NCI-H748 (cell line): ENCODE results near the gene SOX13.
A peak's percentile ranks its signal among the peaks of the same experiment; 100 is the strongest.

Experiments used
- DNase-seq: peaks from one replicate; lab custom pipeline; 2025; ENCODE audit not compliant: unreplicated experiment; lab: John Stamatoyannopoulos, UW

SOX13 gene

GRCh38 chr1:204151552-204152309 lies 78.8 kb downstream of the SOX13 start, which contains the start of gene ETNK2:
Gene ETNK2, minus strand, starts transcription at chr1:204152044. Its CDS starts 192 bp downstream, at chr1:204151852.
- DNase-seq = peak; percentile 62

GRCh38 chr1:204152310-204153044 lies 79.6 kb downstream of the SOX13 start:
- peak; percentile 19 for DNase-seq

- no peak for DNase-seq
Measured at GRCh38 chr1:204153667-204154066, 80.8 kb downstream of the SOX13 start.

- no peak for DNase-seq
Measured at GRCh38 chr1:204154568-204155255, 81.8 kb downstream of the SOX13 start.

- DNase-seq = no peak
Measured at GRCh38 chr1:204155881-204156280, 83.0 kb downstream of the SOX13 start.

GRCh38 chr1:204157962-204158361 lies 85.0 kb downstream of the SOX13 start:
- DNase-seq = no peak

GRCh38 chr1:204161609-204162493 lies 88.9 kb downstream of the SOX13 start:
- DNase-seq = no peak

- DNase-seq = peak; percentile 72
Measured at GRCh38 chr1:204162494-204163074, 89.7 kb downstream of the SOX13 start.

- DNase-seq = no peak
Measured at GRCh38 chr1:204166219-204166618, 93.3 kb downstream of the SOX13 start, which contains the start of gene REN. Gene REN, minus strand, starts transcription at chr1:204166337. Its CDS starts 44 bp downstream, at chr1:204166293.

- DNase-seq = no peak
Measured at GRCh38 chr1:204167730-204168129, 94.8 kb downstream of the SOX13 start.

GRCh38 chr1:204169858-204170257 lies 96.9 kb downstream of the SOX13 start:
- no peak for DNase-seq

GRCh38 chr1:204170494-204171155 lies 97.7 kb downstream of the SOX13 start:
- DNase-seq = no peak

GRCh38 chr1:204171751-204172178 lies 98.8 kb downstream of the SOX13 start:
- no peak for DNase-seq

GRCh38 chr1:204172404-204173029 lies 99.6 kb downstream of the SOX13 start:
- no peak for DNase-seq

- DNase-seq = no peak
Measured at GRCh38 chr1:204174958-204175357, 102.0 kb downstream of the SOX13 start.

- peak; percentile 21 for DNase-seq
Measured at GRCh38 chr1:204176049-204176448, 103.1 kb downstream of the SOX13 start.

GRCh38 chr1:204177133-204177532 lies 104.2 kb downstream of the SOX13 start:
- no peak for DNase-seq
